Liver (tissue), 3 donors: ENCODE measurements around the gene PABPC1L.

Experiments used
- CTCF ChIP-seq: fragments of 150-350 bp; IDR thresholded peaks from 2 replicates; pipeline ENCODE4 v1.5.1; 2017; ENCODE audit warnings: improper control_type of control experiment, low read depth, low read length; ENCODE audit not compliant: missing input control
- EGR1 ChIP-seq, 2 donors: IDR thresholded peaks; 2 replicates each; pipeline ENCODE4 v1.6.1; 2016 to 2018; ENCODE audit warnings: antibody characterized with exemption in 2 of 2, low read depth in 2 of 2
- FOXA1 ChIP-seq: IDR thresholded peaks from 2 replicates; pipeline ENCODE4 v1.6.1; 2016; ENCODE audit warnings: antibody characterized with exemption
- GABPA ChIP-seq, 2 donors: IDR thresholded peaks in 1 of 2; conservative IDR thresholded peaks in 1 of 2; 2 replicates each; pipeline ENCODE4 v1.6.1; 2016; ENCODE audit warnings: antibody characterized with exemption in 2 of 2, mild to moderate bottlenecking in 1 of 2, moderate library complexity in 1 of 2
- JUND ChIP-seq, 2 donors: IDR thresholded peaks; 2 replicates each; pipeline ENCODE4 v1.6.1; 2016; ENCODE audit warnings: antibody characterized with exemption in 2 of 2
- RAD21 ChIP-seq, 2 donors: IDR thresholded peaks; 2 replicates each; pipeline ENCODE4 v1.6.1; 2016; ENCODE audit warnings: antibody characterized with exemption in 2 of 2, mild to moderate bottlenecking in 2 of 2
- REST ChIP-seq: IDR thresholded peaks from 2 replicates; pipeline ENCODE4 v1.6.1; 2016; ENCODE audit warnings: antibody characterized with exemption, mild to moderate bottlenecking
- SP1 ChIP-seq: IDR thresholded peaks from 2 replicates; pipeline ENCODE4 v1.6.1; 2018; ENCODE audit warnings: antibody characterized with exemption, mild to moderate bottlenecking
- YY1 ChIP-seq: IDR thresholded peaks from 2 replicates; pipeline ENCODE4 v1.6.1; 2016; ENCODE audit warnings: antibody characterized with exemption, mild to moderate bottlenecking
- donor health status: healthy.
- donor health status: healthy.

GRCh38 chr20:44942264-44942973 lies 32.6 kb downstream of the PABPC1L start:
- TF ChIP-seq CTCF (no peak), JUND (IDR thresholded peaks at IDR 0.05) (no peak), EGR1 (IDR thresholded peaks at IDR 0.05; ENCODE audit: low read depth in 2 of 2) (no peak), SP1 (no peak), RAD21 (IDR thresholded peaks at IDR 0.05) (no peak), FOXA1 (no peak), YY1 (no peak), REST (no peak), GABPA (IDR thresholded peaks at IDR 0.05 in 1 of 2, conservative IDR thresholded peaks at IDR 0.05 in 1 of 2) (no peak)
